DMS53 treated with DMSO at 0.1 percent for 48 hours (cell line): ENCODE data around the gene CFAP53.
"Not testable (repeated sequence)": the region's sequence is repeated elsewhere in the genome, so short reads cannot be mapped to it uniquely, and the experiment has no call there.

ENCODE experiments used
- DNase-seq: peaks from one replicate; lab custom pipeline; 2025; ENCODE audit not compliant: unreplicated experiment; lab: John Stamatoyannopoulos, UW

CFAP53 gene

DNA sequence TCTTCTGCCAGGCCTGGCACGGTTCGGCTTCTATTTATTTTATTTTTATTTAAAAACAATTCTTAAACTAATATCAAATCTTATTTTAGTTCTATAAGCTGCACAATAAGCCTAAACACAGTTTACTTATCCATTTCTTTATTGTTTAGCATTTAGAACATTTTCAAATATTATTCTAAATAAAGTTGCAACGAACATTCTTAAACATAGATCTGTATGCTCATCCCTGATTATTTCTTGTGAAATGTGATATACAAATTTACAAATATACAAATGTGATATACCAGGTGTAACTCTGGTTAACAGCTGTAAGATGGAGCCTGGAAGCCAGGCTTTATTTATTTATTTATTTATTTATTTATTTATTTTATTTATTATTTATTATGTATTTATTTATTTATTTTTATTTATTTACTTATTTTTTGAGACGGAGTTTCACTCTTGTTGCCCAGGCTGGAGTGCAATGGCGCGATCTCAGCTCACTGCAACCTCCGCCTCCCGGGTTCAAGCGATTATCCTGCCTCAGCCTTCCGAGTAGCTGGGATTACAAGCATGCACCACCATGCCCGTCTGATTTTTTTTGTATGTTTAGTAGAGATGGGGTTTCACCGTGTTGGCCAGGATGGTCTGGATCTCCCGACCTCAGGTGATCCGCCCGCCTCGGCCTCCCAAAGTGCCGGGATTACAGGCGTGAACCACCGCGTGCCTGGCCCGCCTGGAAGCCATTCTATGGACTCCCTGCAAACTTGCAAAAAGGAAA, 22.2 kb upstream of the CFAP53 start:
- not testable (repeated sequence) for DNase-seq

DNA sequence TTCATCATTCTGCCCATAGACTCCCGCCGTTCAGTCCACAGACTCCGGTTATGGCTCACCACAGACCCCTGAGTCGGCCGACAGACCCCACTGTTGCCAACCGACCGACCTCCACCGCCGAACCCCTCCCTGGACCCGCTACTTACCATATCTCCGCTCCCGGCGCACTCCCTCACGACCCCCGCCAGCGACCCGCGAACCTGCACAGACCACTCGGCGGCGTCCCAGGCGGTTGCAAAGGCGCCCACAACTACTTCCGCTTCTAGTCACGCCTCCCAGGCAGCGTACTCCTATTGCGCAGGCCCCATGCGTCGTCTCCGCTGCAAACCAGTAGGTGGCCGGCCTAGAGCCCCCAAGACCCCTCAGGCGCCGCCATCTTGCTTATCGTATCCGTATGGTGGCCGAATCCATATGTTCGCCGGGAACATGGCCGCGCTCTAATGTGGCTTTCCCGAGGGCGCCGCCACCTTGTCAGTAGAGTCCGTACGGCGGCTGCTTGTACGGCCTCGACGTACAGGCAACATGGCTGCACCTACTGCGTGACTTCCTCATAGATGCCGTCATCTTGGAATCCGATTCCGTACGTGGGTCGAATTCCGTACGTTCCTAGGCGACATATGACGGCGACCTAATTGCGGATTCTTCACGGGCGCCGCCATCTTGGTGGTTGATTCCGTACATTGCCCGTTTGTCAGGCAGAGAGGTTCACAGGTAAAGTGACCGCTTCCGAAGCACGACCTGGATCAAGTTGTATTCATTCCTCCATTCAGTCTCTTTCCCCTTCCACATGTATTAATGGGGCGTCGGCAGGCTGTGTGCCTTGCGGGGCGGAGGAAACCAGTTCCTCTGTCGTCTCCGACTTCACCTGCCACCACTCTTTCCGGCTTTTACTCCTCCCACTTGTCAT, 21.4 kb upstream of the CFAP53 start, which contains the start of gene CXXC1:
Gene CXXC1, minus strand, starts transcription at position 252 of the 907 bp plus-strand sequence. Its CDS starts 103 bp downstream, at position 149.
- peak; percentile 100 for DNase-seq

DNA sequence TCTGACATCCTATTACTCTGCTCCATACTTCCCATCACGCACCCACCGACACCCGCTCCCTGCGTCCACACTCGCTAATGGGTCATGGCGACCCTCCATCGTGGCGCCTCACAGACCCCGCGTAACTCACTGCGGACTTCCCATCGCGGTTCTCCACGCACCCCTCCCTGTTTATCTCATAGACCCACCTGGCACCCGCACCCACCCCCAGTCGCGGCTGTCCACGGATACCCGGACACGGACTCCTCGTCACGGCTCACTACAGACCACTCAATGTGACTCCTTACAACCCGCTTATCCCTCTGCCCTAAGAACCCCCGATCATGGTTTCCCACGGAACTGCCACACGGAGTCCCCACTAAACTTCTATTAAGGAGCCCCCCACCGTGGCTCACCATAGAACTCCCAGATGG, 20.7 kb upstream of the CFAP53 start:
- DNase-seq = no peak

DNA sequence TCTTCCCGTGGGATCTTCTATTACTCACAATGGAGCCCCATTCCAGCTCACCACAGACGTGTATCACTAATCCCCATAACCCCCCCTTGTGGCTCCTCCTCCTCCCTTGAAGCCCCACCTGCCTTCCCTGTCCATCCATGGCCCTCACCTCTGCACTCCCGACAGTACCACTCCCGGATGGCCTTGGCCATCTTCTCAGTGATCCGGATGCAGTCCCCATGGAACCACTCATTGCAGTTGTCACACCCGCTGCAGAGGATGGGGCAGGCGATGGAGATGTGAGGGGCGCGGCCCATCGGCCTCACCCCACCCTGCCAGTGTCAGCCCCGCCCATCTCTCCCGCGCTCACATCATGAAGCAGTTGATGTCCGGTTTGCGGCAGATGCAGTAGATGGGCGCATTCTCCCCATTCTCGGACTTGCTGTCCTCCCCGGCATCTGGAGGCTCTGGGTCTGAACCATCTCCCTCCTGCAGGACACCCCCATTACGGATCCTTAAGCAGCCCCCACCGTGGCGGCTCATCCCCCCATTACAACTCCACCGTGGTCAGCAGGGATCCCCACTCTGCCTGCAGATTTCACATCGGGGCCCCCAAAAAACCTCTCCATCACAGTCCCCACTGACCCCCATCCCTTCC, 20.2 kb upstream of the CFAP53 start:
- no peak for DNase-seq

DNA sequence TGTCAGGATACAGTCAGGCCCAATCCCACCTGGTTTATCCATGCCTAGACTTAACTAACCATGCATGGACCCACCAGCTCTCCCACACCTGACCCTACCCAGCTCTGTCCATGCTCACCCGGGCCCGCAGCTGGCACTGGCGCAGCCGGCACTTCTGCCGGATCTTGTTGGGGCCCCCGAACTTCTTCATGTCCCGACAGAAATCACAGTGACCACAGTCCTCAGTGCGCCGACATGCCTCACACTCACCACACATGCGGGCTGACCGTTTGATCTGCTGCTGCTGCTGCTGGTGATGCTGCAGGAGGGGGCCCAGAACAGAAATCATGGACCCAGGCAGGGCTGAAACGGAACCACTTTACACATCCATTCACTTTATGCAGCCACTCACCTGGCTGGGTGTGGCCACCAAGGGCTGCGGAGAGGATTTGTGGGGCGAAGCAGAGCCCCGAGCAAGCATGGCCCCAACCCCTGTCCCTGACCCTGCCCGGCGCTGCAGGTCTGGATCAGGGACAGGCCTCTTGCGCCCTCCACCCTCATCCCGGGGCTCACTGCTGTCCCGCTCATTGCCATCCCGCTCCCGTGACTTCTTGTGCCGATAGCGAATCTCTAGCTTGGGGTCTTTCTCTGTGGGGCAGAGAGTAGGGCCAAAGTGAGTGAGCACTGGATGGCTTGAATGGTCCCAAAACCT, 19.5 kb upstream of the CFAP53 start:
- no peak for DNase-seq

DNA sequence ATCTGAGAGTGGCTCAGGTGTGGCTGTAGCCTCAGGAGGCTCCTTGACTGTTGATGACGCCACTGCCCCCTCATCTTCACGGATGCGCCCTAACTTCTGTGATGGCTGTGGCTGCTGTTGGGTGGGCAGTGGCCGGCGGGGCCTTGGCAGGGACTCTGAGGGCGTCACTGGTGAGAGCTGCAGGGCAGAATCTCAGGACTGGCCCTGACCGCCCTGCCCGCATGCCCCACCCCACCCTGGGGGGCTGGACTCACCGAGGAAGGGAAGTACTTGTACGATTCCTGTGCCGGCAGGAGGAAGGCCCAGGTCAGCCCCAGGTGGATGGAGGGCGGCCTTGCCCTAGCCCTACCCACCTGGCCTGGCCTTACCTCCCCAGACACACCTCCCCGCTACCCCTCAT, 18.8 kb upstream of the CFAP53 start:
- no peak for DNase-seq

DNA sequence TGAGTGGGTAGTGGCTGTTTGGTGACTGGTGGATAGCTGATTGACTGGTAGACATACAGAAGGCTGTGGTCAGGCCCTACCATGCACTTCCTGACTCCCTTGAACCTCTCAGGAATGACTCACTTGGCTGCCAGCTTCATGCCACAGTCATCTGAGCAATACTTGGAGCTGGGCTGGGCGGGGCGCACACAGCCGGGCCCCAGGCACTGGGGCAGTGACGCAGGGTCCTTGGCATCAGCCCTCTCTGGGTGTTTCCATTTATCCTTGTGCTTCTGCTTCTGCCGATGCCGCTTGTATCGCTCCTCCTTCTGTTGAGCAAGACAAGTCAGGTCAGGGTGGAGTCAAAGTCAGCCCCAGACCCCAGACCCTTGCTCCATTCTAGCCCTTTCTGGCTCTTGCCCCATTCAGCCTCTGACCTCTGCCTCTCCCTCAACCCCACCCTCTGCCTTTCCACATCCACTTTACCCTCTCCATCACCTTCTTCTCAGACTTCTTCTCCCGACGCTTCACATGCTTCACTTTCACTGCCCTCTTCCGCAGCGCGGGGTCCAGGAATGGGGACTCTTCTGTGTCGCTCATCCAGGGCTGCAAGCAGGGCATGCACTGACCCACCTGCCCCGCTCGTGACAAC, 18.1 kb upstream of the CFAP53 start:
- DNase-seq = no peak

DNA sequence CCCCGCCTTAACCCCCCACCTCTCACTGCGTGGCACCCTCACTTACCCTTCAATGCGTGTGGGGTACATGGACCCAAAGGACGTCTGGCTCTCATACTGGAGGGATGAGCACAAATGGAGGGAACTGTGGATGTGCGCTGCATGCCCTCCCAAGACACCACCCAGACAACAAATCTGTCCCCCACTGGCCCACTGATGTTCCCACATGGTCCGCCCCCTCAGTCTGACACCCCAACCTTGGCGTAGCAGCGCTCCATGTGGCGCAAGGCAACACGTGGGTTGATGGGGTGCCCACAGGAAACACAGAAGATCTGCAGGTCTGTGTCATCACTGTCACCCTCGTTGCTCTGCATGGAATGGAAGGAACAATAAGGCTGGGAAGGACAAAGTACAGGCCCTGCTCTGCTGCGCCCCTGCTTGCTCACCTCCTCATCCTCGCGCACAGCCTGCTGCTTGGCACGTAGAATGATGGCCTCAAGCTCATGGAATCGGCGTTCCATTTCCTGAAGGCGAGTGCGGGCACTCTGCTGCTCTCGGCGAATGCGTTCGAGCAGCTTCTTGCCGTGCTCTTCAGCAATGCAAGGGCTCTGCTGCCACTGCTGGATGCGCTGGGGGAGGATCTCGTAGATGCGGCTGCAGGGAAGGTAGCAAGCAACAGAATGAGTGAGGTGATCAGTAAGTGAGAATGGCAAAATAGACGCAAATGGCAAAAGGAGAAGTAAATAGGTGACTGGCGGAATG, 17.3 kb upstream of the CFAP53 start:
- no peak for DNase-seq

DNA sequence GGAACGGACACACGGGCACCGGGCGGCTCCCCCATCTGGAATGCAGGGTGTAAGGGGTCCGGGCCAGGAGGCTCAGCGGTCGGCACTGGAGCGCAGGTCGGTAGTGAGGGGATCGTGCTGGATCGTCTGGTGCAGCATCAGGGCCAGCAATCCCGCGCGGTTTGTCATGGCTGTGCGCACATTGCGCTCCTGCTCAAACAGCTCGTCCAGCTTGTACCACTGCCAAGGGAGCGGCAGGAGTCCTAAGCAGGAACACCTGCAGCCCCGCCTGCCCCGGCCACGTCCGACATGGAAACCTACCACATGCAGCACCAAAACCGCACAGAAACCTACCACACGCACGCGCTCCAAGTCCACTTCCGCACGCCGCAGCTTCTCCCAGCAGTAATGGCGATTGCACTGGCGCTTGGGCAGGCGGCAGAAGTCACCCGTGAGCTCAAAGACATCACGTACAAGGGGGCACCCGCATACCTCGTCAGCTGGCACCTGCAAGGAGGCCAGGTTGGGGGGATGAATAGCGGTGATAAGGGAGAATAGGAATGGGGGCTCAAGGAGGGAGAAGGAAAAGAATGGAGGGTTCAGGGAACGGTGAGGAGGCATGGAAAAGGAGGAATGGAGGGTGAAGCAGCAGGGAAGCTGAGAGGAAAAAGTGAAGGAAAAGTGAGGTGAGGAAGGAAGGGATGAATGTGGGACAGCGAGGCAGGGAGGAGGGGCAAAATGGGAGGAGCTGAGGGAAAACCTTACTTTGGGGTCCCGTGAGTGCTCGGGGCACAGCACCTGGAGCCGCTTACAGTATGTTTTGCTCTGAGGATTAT, 16.4 kb upstream of the CFAP53 start:
- no peak for DNase-seq

DNA sequence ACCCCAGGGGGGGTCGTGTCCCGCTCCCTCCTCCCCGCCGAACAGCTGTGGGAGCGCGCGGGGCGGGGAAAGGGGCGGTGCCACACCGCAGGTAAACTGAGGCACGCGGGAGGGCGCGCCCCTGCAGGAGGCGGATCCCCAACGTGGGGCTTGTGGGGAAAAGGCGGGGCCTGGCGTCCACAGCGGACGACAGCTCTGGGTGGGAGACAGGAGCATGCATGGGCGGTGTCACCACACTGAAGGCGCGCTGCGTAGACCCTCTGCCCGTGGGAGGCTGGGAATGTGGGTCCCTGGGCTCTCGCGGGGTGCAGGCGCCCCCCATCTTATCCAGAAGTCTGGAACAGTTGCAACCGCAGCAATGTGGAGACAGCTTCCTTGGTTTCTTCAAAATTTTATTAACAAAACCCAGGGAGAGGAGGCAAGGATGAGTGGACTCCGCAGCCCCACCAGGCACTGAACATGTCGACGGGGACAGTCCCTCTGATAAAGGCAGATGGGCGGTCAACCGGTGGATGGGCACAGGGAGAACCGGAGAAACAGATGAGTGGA, 15.8 kb upstream of the CFAP53 start:
- no peak for DNase-seq

DNA sequence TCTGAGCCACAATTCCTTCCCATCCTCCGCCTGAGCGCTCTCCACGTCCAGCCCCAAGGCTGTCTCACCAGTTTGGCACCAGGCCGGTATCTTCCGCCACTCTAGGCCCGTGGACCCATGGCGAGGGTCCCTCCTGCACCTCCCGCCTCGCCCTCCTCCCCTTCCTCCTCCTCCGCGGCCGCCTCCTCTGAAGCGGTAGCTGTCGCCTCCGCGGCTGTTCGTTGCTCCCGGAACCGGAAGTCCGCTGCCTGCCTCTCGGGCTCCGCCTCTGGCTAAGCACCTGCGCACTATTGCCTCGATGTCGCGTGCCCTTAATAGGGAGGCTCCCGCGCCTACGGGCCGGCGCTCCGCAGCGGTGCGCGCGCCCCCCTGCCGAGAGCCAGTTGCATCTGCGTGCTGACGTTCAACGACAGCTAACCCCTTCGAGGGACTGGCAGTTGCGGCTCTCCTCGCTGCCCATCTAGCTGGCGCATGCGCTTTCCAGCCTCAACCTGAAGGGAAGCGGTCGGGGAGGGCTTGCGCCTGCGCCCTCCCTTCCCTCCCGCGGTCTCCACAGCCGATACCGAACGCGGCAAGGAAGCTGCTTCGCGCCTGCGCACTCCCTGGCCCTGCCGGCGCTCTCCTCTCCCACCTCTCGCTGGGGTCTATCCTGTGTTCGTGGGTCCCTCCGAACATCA, 15.1 kb upstream of the CFAP53 start, which contains the start of gene MBD1:
Gene MBD1, minus strand, starts transcription at position 229 of the 677 bp plus-strand sequence. CDS start 1,531 bp downstream, outside the sequence.
- DNase-seq = peak; percentile 100

DNA sequence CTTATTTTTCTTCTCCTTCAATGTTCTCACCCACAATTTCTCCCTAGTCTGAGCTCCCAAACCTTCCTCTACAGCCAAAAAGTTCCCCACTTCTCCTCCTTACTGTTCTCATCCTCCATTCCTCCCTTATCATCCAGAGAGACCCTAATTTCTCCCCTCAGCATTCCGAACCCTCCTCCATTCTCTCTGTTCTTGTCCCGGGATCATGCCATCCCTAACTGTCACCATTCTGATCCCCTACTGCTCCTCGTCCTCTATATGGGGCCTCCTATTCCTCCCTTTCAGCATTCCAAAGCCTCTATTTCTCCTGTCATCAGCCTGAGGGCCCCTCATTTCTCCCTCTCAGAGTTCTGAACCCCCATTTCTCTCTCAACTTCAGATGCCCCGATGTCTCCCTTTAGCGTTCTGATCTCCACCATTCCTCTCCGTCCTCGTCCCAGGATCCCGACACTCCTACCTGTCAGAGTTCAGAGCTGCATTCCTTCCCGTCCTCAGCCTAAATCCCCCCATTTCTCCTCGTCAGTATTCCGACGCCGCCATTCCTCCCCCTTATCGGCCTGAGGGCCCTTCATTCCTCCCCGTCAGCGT, 14.5 kb upstream of the CFAP53 start:
- DNase-seq = no peak

DNA sequence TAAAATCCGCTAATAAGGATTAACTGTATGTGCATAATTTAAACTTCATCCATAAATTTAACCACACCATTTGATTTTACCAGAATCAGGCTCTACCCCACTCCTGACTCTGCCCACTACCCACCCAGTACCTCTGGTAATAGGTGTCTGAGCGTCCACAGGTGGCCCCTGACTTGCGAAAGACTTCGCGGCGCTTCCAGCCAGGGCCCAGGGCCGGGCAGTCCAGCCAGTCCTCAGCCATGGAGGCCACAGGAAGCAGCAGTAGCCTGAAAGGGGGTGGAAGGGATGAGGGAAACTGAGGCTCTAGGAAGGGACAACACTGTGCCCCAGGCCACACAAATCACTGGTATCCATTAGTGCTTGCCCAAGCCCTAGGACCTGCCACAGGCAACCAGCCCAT, 13.5 kb upstream of the CFAP53 start:
- no peak for DNase-seq

DNA sequence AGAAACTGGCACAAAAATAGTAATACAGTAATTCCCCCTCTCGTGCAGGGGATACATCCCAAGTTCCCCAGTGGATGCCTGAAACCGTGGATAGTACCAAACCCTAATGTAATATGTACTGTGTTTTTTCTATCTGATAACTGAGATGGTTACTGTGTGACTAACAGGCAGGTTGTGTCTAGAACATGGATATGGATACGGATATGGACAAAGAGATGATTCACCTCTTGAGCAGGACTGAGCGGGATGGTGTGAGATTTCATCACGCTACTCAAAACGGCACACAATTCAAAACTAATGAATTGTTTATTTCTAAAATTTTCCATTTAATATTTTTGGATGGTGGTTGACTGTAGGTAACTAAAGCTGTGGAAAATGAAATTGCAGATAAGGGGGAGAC, 11.6 kb upstream of the CFAP53 start:
- peak; percentile 13 for DNase-seq

DNA sequence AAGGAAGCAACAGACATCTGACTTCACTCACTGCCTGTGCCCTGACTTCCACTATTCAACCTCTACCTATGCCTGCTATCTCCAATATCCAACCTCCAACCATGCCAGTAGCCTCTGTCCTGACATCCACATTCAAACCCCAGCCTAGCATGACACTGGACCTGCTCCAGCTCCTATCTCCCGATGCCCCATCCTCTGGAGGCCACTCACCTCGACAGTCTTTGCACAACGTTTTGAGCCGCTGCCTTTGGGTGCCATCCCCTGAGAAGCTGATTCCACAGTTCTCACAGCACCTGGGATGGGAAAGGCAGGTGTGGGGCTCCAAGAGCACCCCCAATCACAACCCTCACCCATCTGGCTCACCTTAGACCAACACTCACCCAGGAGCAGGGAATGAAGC, 10.2 kb upstream of the CFAP53 start:
- DNase-seq = no peak

DNA sequence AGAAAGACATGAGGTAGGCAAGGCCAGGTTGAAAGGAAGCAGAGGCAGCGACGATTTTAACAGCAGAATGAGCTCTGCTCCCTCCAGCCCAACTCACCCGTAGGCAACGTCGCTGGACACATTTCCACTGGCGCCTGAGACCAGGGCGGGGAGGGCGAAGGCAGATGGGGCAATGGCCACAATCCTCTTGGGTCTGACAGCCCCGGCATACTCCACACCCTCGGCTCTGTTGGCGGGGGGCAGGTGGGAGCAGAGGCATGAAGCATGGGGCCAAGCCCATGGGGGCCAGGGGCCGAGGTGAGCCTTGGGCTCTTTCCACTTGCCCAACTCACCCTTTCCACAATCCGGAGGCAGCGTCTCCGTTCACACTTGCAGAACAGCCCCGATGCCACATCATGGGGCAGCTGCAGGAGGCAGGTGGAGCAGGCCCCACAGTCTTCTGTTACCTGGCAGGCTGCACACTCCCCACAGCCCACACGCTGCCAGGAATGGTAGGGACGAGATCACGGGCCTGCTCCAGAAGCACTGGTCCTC, 9.3 kb upstream of the CFAP53 start:
- no peak for DNase-seq

DNA sequence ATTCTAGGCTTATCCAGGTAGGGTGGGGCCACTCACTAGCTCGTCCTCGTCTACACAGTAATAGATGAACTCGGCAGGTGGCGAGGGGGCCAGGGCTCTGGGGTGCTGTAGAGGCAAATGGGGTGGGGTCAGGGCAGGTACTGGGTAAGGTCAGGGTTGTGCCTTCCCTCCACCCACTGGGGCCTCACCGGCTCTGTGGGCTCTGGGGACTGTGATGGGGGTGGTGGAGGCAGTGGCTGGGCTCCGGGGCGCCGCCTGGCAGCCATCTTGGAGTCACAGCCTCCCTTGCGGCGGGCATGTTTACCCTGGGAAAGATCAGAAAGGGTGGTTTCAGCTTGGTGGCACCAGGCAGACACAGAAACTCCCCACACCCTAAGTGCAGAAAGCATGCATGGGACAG, 8.6 kb upstream of the CFAP53 start:
- no peak for DNase-seq
